H9 (cell line): ENCODE measurements around the gene MTFP1. TPM values are rescaled to one million over a fixed set of nuclear protein-coding genes. Genes with fewer than 3 reads are reported as not detected.

Source experiments
- DNase-seq: peaks from one replicate; pipeline ENCODE4 v3.0.0-alpha.2; 2017
- H2AFZ ChIP-seq: one replicate; pipeline ENCODE4 v1.6.1; 2013; ENCODE audit warnings: mild to moderate bottlenecking, low read length, control low read depth, moderate library complexity
- H2AK5ac ChIP-seq: 2 replicates; pipeline ENCODE4 v1.6.1; 2013; ENCODE audit warnings: low read length, control low read depth, mixed read lengths; ENCODE audit not compliant: insufficient read length
- H2BK120ac ChIP-seq: one replicate; pipeline ENCODE4 v1.6.1; 2013; ENCODE audit warnings: low read depth, mild to moderate bottlenecking, low read length, control low read depth, inconsistent platforms; ENCODE audit not compliant: poor library complexity, severe bottlenecking
- H2BK12ac ChIP-seq: 2 replicates; pipeline ENCODE4 v1.6.1; 2013; ENCODE audit warnings: low read length, control low read depth, mixed read lengths, low read depth; ENCODE audit not compliant: insufficient read length
- H2BK15ac ChIP-seq: 2 replicates; pipeline ENCODE4 v1.6.1; 2013; ENCODE audit warnings: low read depth, low read length, control low read depth
- H2BK20ac ChIP-seq: one replicate; pipeline ENCODE4 v1.6.1; 2013; ENCODE audit warnings: low read depth, mild to moderate bottlenecking, low read length, control low read depth, inconsistent platforms; ENCODE audit not compliant: poor library complexity, severe bottlenecking
- H2BK5ac ChIP-seq: 2 replicates; pipeline ENCODE4 v1.6.1; 2013; ENCODE audit warnings: low read length, control low read depth, mixed read lengths; ENCODE audit not compliant: insufficient read length
- H3K14ac ChIP-seq: 2 replicates; pipeline ENCODE4 v1.6.1; 2013; ENCODE audit warnings: low read length, control low read depth; ENCODE audit not compliant: insufficient read depth
- H3K18ac ChIP-seq: 2 replicates; pipeline ENCODE4 v1.6.1; 2013; ENCODE audit warnings: low read depth, mild to moderate bottlenecking, mixed read lengths, low read length, control low read depth; ENCODE audit not compliant: insufficient read length
- H3K23ac ChIP-seq: 2 replicates; pipeline ENCODE4 v1.6.1; 2013; ENCODE audit warnings: low read length, control low read depth, mixed read lengths, low read depth; ENCODE audit not compliant: insufficient read length
- H3K23me2 ChIP-seq: 2 replicates; pipeline ENCODE4 v1.6.1; 2013; ENCODE audit warnings: low read depth, mild to moderate bottlenecking, mixed read lengths, low read length, control low read depth; ENCODE audit not compliant: insufficient read length, poor library complexity, severe bottlenecking
- H3K27ac ChIP-seq: 2 replicates; pipeline ENCODE4 v1.5.1; 2013; ENCODE audit warnings: low read length, control low read depth, mixed read lengths, low read depth; ENCODE audit not compliant: insufficient read length
- H3K27me3 ChIP-seq: 2 replicates; pipeline ENCODE4 v1.6.1; 2013; ENCODE audit warnings: low read length, control low read depth, inconsistent platforms; ENCODE audit not compliant: insufficient read depth
- H3K4ac ChIP-seq: 2 replicates; pipeline ENCODE4 v1.6.1; 2013; ENCODE audit warnings: low read depth, mild to moderate bottlenecking, control low read depth, inconsistent platforms, low read length, moderate library complexity
- H3K4me1 ChIP-seq: 2 replicates; pipeline ENCODE4 v1.6.1; 2013; ENCODE audit warnings: low read length, control low read depth, inconsistent platforms; ENCODE audit not compliant: insufficient read depth
- H3K4me2 ChIP-seq: 2 replicates; pipeline ENCODE4 v1.6.1; 2013; ENCODE audit warnings: low read length, control low read depth, mixed read lengths; ENCODE audit not compliant: insufficient read length, insufficient read depth
- H3K56ac ChIP-seq: 2 replicates; pipeline ENCODE4 v1.6.1; 2013; ENCODE audit warnings: low read depth, mild to moderate bottlenecking, mixed read lengths, low read length, control low read depth; ENCODE audit not compliant: insufficient read length
- H3K79me1 ChIP-seq: 2 replicates; pipeline ENCODE4 v1.6.1; 2013; ENCODE audit warnings: low read depth, mild to moderate bottlenecking, moderate library complexity, low read length, control low read depth, inconsistent platforms; ENCODE audit not compliant: insufficient read depth, poor library complexity, severe bottlenecking
- H3K79me2 ChIP-seq: 2 replicates; pipeline ENCODE4 v1.6.1; 2013; ENCODE audit warnings: low read length, control low read depth, inconsistent platforms; ENCODE audit not compliant: insufficient read depth
- H3K9ac ChIP-seq: 2 replicates; pipeline ENCODE4 v1.6.1; 2013; ENCODE audit warnings: low read length, control low read depth, mixed read lengths; ENCODE audit not compliant: insufficient read length; ENCODE audit errors: extremely low read depth
- H3K9me3 ChIP-seq: one replicate; pipeline ENCODE4 v1.6.1; 2013; ENCODE audit warnings: low read depth, low read length, inconsistent platforms; ENCODE audit not compliant: control insufficient read depth
- H3T11ph ChIP-seq: one replicate; pipeline ENCODE4 v1.6.1; 2013; ENCODE audit warnings: mild to moderate bottlenecking, low read length, control low read depth, inconsistent platforms
- H4K20me1 ChIP-seq: one replicate; pipeline ENCODE4 v1.6.1; 2013; ENCODE audit not compliant: control insufficient read depth, insufficient read length, insufficient read depth
- H4K5ac ChIP-seq: 2 replicates; pipeline ENCODE4 v1.6.1; 2013; ENCODE audit warnings: low read depth, mild to moderate bottlenecking, mixed read lengths, low read length, control low read depth; ENCODE audit not compliant: insufficient read length
- H4K8ac ChIP-seq: replicated peaks from 2 replicates; pipeline ENCODE4 v1.6.1; 2013; ENCODE audit warnings: low read length, control low read depth, mixed read lengths, low read depth; ENCODE audit not compliant: insufficient read length
- H4K91ac ChIP-seq: 2 replicates; pipeline ENCODE4 v1.6.1; 2013; ENCODE audit warnings: low read depth, mild to moderate bottlenecking, moderate library complexity, mixed read lengths, low read length, control low read depth; ENCODE audit not compliant: insufficient read length
- H3K27ac Mint-ChIP-seq, 3 experiments: 2 replicates in 2 of 3; 3 replicates in 1 of 3; pipeline ENCODE4 v1.8.0; 2020 to 2021; ENCODE audit warnings: mixed read lengths in 3 of 3, mild to moderate bottlenecking in 1 of 3, moderate library complexity in 1 of 3
- H3K27me3 Mint-ChIP-seq: 2 replicates; pipeline ENCODE4 v1.8.0; 2021; ENCODE audit warnings: low read depth, mild to moderate bottlenecking, moderate library complexity, mixed read lengths
- H3K36me3 Mint-ChIP-seq, 3 experiments: 2 replicates in 2 of 3; 3 replicates in 1 of 3; pipeline ENCODE4 v1.8.0; 2020 to 2021; ENCODE audit warnings: low read depth in 3 of 3, mixed read lengths in 3 of 3; ENCODE audit not compliant: insufficient read depth in 1 of 3
- H3K4me1 Mint-ChIP-seq, 2 experiments: 2 replicates each; pipeline ENCODE4 v1.8.0; 2020; ENCODE audit warnings: mixed read lengths in 2 of 2
- H3K4me3 Mint-ChIP-seq, 2 experiments: 2 replicates in 1 of 2; 3 replicates in 1 of 2; pipeline ENCODE4 v1.8.0; 2020 to 2021; ENCODE audit warnings: mild to moderate bottlenecking in 2 of 2, mixed read lengths in 2 of 2, moderate library complexity in 1 of 2
- H3K9me3 Mint-ChIP-seq, 2 experiments: 2 replicates in 1 of 2; 3 replicates in 1 of 2; pipeline ENCODE4 v1.8.0; 2020; ENCODE audit warnings: mild to moderate bottlenecking in 2 of 2, mixed read lengths in 2 of 2, moderate library complexity in 1 of 2
- WGBS: extraction: QIAGEN DNeasy Blood & Tissue Kit; methylation state at CpG from one replicate; pipeline ENCODE4 v1.1.7; 2013; ENCODE audit warnings: missing lambda C conversion rate, low lambda C conversion rate, mixed read lengths; ENCODE audit not compliant: insufficient read length; ENCODE audit errors: extremely low coverage; 5-methylcytosine and 5-hydroxymethylcytosine counted together
- total RNA-seq: library from RNA; stranded (reverse); gene quantifications from 2 replicates; pipeline ENCODE4 v1.2.1, GENCODE V29; 2021
- TF ChIP-seq, protein P1 (sequence below): fragments of 200-600 bp; sonication (generic); conservative IDR thresholded peaks from 3 replicates; pipeline ENCODE4 v1.8.0; 2021; ENCODE audit warnings: antibody characterized with exemption, mild to moderate bottlenecking

MTFP1 gene
- total RNA-seq, 1 experiment from 2014 or later = 46.8 TPM

DNA sequence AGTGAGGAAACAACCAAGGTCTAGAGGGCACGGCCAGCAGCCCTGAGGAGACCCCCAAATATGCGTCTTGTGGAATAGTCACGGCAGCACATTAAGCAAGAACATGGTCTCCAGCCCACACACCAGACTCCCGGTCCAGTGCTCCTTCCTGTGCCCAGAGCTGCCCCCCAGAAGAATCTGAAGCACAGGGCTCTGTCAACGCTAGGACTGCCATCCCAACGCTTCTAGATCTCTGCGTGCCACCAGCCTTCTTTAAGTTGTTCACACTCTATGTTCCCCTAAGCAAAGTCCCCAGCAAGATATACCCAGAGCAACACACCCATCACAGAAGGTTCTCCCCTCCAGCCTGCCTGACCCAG lies 32.3 kb upstream of the MTFP1 start:
- no peak overlapping the region for H2BK15ac ChIP-seq
- Mint-ChIP-seq H3K4me3 (no peak overlapping the region), H3K4me1 (peaks cover 33 to 43% of the 10 kb centered on the region in 2 experiments), H3K27me3 (peaks cover 30% of the 10 kb centered on the region), H3K36me3 (peaks cover 0 to 8% (median 5%) of the 10 kb centered on the region in 3 experiments; a peak in 3 of 7 replicates), H3K27ac (peak overlapping the region in 2 of 3 experiments; percentile 16 to 24; a peak in 4 of 7 replicates), H3K9me3 (peaks cover 5 to 11% of the 10 kb centered on the region in 2 experiments)
- H3K9ac ChIP-seq = no peak overlapping the region
- H2BK12ac ChIP-seq = no peak overlapping the region
- TF ChIP-seq, protein P1, sequence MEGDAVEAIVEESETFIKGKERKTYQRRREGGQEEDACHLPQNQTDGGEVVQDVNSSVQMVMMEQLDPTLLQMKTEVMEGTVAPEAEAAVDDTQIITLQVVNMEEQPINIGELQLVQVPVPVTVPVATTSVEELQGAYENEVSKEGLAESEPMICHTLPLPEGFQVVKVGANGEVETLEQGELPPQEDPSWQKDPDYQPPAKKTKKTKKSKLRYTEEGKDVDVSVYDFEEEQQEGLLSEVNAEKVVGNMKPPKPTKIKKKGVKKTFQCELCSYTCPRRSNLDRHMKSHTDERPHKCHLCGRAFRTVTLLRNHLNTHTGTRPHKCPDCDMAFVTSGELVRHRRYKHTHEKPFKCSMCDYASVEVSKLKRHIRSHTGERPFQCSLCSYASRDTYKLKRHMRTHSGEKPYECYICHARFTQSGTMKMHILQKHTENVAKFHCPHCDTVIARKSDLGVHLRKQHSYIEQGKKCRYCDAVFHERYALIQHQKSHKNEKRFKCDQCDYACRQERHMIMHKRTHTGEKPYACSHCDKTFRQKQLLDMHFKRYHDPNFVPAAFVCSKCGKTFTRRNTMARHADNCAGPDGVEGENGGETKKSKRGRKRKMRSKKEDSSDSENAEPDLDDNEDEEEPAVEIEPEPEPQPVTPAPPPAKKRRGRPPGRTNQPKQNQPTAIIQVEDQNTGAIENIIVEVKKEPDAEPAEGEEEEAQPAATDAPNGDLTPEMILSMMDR = no peak
- H3K14ac ChIP-seq = no peak overlapping the region
- WGBS = no CpG with 5 or more reads among the region's 7 CpGs
- no peak for DNase-seq
- H3K4me1 ChIP-seq = peaks cover 6% of the 10 kb centered on the region; the same call in 1 of the 2 replicates
- H3K79me1 ChIP-seq = no peaks in the 10 kb centered on the region
- no peak overlapping the region for H2BK120ac ChIP-seq
- no peak overlapping the region for H3K56ac ChIP-seq
- H3K79me2 ChIP-seq = no peaks in the 10 kb centered on the region
- no peaks in the 10 kb centered on the region for H4K20me1 ChIP-seq
- no peak overlapping the region for H3K27ac ChIP-seq
- H2AK5ac ChIP-seq = no peak overlapping the region
- H2AFZ ChIP-seq = no peak overlapping the region
- no peak overlapping the region for H4K8ac ChIP-seq
- no peak overlapping the region for H3K4ac ChIP-seq
- H3K23me2 ChIP-seq = peaks cover 7% of the 10 kb centered on the region
- no peak overlapping the region for H3K23ac ChIP-seq
- H3K4me2 ChIP-seq = no peak overlapping the region
- no peak overlapping the region for H4K5ac ChIP-seq
- no peaks in the 10 kb centered on the region for H3K9me3 ChIP-seq
- H4K91ac ChIP-seq = no peak overlapping the region
- no peak overlapping the region for H2BK5ac ChIP-seq
- H2BK20ac ChIP-seq = no peak overlapping the region
- no peak overlapping the region for H3T11ph ChIP-seq
- no peak overlapping the region for H3K18ac ChIP-seq
- peaks cover 4% of the 10 kb centered on the region; the same call in 1 of the 2 replicates for H3K27me3 ChIP-seq
